Keratinocyte (primary cell): ENCODE data around the gene PRKAG2. TPM values are rescaled to one million over a fixed set of nuclear protein-coding genes. Genes with fewer than 3 reads are reported as not detected.
"Not testable (repeated sequence)": the region's sequence is repeated elsewhere in the genome, so short reads cannot be mapped to it uniquely, and the experiment has no call there.

Source experiments
- DNase-seq: peaks from one replicate; pipeline ENCODE4 v3.0.0-alpha.2; 2011; ENCODE audit warnings: low read depth, missing footprints, low spot score
- FAIRE-seq: peaks from 2 replicates; lab custom pipeline; 2011; peaks lifted over from hg19 to GRCh38; lab: Jason Lieb, UNC
- H2AFZ ChIP-seq: 2 replicates; pipeline ENCODE4 v1.6.0; 2012; ENCODE audit warnings: low read length, control low read depth, inconsistent platforms; ENCODE audit not compliant: control insufficient read depth
- H3K27ac ChIP-seq: 2 replicates; pipeline ENCODE4 v1.5.1; 2011; ENCODE audit warnings: low read length; ENCODE audit not compliant: control insufficient read depth, insufficient read depth
- H3K27me3 ChIP-seq: 3 replicates; pipeline ENCODE4 v1.6.0; 2011; ENCODE audit warnings: low read length; ENCODE audit not compliant: control insufficient read depth, insufficient read depth; ENCODE audit errors: extremely low read depth
- H3K36me3 ChIP-seq, 2 experiments: 2 replicates in 1 of 2; 3 replicates in 1 of 2; pipeline ENCODE4 v1.5.1; 2011; ENCODE audit warnings: low read length in 2 of 2, mild to moderate bottlenecking in 1 of 2; ENCODE audit not compliant: control insufficient read depth in 2 of 2, insufficient read depth in 2 of 2; ENCODE audit errors: extremely low read depth in 1 of 2
- H3K4me1 ChIP-seq: 3 replicates; pipeline ENCODE4 v1.5.1; 2011; ENCODE audit warnings: low read length; ENCODE audit not compliant: control insufficient read depth, insufficient read depth; ENCODE audit errors: extremely low read depth
- H3K4me2 ChIP-seq: 3 replicates; pipeline ENCODE4 v1.6.0; 2011; ENCODE audit warnings: low read depth, low read length; ENCODE audit not compliant: control insufficient read depth, insufficient read depth; ENCODE audit errors: extremely low read depth
- H3K4me3 ChIP-seq, 3 experiments: fragments of 200-600 bp in 1 of 3; sonication (generic) in 1 of 3; 2 replicates in 2 of 3; 3 replicates in 1 of 3; pipeline ENCODE4 v1.5.1; 2011 to 2016; ENCODE audit warnings: low read length in 3 of 3, mild to moderate bottlenecking in 3 of 3, control low read depth in 2 of 3, inconsistent platforms in 1 of 3, low read depth in 1 of 3, mixed read lengths in 1 of 3, mixed run types in 1 of 3, moderate library complexity in 1 of 3; ENCODE audit not compliant: control insufficient read depth in 2 of 3, insufficient read depth in 2 of 3; ENCODE audit errors: extremely low read depth in 1 of 3
- H3K79me2 ChIP-seq: 2 replicates; pipeline ENCODE4 v1.6.0; 2012; ENCODE audit warnings: low read length; ENCODE audit not compliant: control insufficient read depth, insufficient read depth
- H3K9ac ChIP-seq: 3 replicates; pipeline ENCODE4 v1.6.0; 2011; ENCODE audit warnings: low read length; ENCODE audit not compliant: control insufficient read depth, insufficient read depth; ENCODE audit errors: extremely low read depth
- H3K9me1 ChIP-seq: 3 replicates; pipeline ENCODE4 v1.6.0; 2011; ENCODE audit warnings: low read length; ENCODE audit not compliant: control insufficient read depth, insufficient read depth; ENCODE audit errors: extremely low read depth
- H3K9me3 ChIP-seq: 2 replicates; pipeline ENCODE4 v1.5.1; 2012; ENCODE audit warnings: low read depth, low read length; ENCODE audit not compliant: control insufficient read depth
- H4K20me1 ChIP-seq: 3 replicates; pipeline ENCODE4 v1.6.0; 2011; ENCODE audit warnings: low read length; ENCODE audit not compliant: control insufficient read depth, insufficient read depth; ENCODE audit errors: extremely low read depth
- EZH2 ChIP-seq: IDR thresholded peaks from one replicate; pipeline ENCODE4 v1.6.1; 2012; ENCODE audit warnings: inconsistent platforms, mild to moderate bottlenecking, low read length, moderate library complexity
- dilution Hi-C: fragments of 300-500 bp; cut with MboI; formaldehyde crosslinking; loops from one replicate; pipeline ENCODE4 v1.7.0; 2020; ENCODE audit warnings: low sequenced_read_pairs; ENCODE audit not compliant: extremely low pct_ligation_motif_present
- polyA plus RNA-seq, 5 experiments: library from polyadenylated mRNA; depleted of rRNA in 3 of 5; stranded (reverse) in 3 of 5; stranded (forward) in 1 of 5; unstranded in 1 of 5; fragments of >200 nt; gene quantifications; 1 replicate in 1 of 5; 2 replicates in 3 of 5; 3 replicates in 1 of 5; pipeline versions ENCODE4 v1.2.1 to v1.2.3, GENCODE V29; 2011 to 2012; ENCODE audit warnings: missing spikeins in 2 of 5, low read depth in 1 of 5, low replicate concordance in 1 of 5
- TF ChIP-seq, protein P1 (sequence below), 3 experiments: IDR thresholded peaks in 1 of 3; conservative IDR thresholded peaks in 1 of 3; optimal IDR thresholded peaks in 1 of 3; 2 replicates in 2 of 3; 3 replicates in 1 of 3; pipeline versions ENCODE3 to v1.5.1; 2011; ENCODE audit warnings: low read length in 3 of 3, mild to moderate bottlenecking in 3 of 3, moderate library complexity in 2 of 3, control low read depth in 1 of 3, inconsistent platforms in 1 of 3; ENCODE audit not compliant: insufficient read depth in 2 of 3; ENCODE audit errors: extremely low read depth in 1 of 3

Gene PRKAG2
- polyA plus RNA-seq, 1 donor (not counting 4 experiments of a cell fraction or from before 2014, with no cell fraction given): 39.5 TPM

DNA sequence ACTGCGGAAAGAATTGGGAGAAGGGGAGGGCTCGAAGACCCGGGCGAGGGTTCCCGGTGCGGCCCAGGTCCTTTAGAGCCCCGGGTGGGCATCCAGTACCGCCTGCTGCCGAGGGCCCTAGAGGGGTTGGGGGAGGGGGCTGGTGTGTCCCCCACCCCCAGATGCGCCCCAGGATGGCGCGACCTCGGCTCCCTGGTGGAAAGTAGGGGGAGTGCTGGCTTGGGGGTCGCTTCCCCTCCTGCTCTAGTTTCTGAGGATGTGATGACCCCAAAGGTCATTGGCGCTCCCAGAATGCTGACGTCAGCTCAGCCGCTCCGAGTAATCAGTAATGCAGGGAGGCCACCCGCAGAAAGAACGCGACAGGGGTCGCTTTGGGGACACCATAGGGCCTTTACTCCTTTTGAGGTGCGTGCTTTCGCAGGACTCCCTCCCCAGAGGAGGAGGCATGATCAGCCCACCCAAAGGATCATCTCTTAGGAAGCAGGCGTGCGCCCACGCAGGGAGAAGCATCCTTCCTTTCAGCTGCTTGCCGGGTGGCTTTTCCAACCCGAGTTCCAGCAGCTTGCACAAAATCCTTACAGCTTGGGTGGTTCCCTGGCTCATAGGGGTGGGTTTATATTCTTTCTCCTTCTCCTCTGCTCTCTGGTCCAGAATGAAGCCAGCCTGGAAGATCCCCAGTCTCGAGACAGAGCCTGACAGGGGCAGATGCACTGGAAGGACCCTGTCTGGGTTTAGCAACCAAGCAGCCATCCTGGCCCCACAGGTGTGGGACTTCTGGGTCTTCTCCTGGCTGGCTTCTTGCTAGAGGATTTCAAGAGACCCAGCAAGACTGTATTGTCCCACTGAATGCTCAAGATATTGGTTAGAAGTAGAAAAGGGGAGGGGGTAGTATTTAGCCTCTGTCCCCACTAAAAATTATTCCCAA is 1.3 kb upstream of the PRKAG2 start:
- H3K4me2 ChIP-seq: no peak overlapping the region
- no peaks in the 10 kb centered on the region for H3K9me3 ChIP-seq
- no peak for TF ChIP-seq EZH2
- TF ChIP-seq, protein P1, sequence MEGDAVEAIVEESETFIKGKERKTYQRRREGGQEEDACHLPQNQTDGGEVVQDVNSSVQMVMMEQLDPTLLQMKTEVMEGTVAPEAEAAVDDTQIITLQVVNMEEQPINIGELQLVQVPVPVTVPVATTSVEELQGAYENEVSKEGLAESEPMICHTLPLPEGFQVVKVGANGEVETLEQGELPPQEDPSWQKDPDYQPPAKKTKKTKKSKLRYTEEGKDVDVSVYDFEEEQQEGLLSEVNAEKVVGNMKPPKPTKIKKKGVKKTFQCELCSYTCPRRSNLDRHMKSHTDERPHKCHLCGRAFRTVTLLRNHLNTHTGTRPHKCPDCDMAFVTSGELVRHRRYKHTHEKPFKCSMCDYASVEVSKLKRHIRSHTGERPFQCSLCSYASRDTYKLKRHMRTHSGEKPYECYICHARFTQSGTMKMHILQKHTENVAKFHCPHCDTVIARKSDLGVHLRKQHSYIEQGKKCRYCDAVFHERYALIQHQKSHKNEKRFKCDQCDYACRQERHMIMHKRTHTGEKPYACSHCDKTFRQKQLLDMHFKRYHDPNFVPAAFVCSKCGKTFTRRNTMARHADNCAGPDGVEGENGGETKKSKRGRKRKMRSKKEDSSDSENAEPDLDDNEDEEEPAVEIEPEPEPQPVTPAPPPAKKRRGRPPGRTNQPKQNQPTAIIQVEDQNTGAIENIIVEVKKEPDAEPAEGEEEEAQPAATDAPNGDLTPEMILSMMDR (optimal IDR thresholded peaks at IDR 0.05 in 1 of 3, IDR thresholded peaks at IDR 0.05 in 1 of 3, conservative IDR thresholded peaks at IDR 0.05 in 1 of 3; ENCODE audit: extremely low read depth in 1 of 3, insufficient read depth in 2 of 3, low read length in 3 of 3): no peak
- no peak for FAIRE-seq
- H2AFZ ChIP-seq: no peak overlapping the region
- H3K4me3 ChIP-seq: no peak overlapping the region
- H3K27ac ChIP-seq: no peak overlapping the region
- H3K27me3 ChIP-seq: peaks cover 49% of the 10 kb centered on the region
- dilution Hi-C loops: no loop called here
- no peaks in the 10 kb centered on the region for H3K79me2 ChIP-seq
- no peaks in the 10 kb centered on the region for H4K20me1 ChIP-seq
- DNase-seq: no peak
- no peaks in the 10 kb centered on the region for H3K36me3 ChIP-seq
- no peak overlapping the region for H3K9ac ChIP-seq
- no peaks in the 10 kb centered on the region for H3K9me1 ChIP-seq
- peaks cover 14% of the 10 kb centered on the region for H3K4me1 ChIP-seq

DNA sequence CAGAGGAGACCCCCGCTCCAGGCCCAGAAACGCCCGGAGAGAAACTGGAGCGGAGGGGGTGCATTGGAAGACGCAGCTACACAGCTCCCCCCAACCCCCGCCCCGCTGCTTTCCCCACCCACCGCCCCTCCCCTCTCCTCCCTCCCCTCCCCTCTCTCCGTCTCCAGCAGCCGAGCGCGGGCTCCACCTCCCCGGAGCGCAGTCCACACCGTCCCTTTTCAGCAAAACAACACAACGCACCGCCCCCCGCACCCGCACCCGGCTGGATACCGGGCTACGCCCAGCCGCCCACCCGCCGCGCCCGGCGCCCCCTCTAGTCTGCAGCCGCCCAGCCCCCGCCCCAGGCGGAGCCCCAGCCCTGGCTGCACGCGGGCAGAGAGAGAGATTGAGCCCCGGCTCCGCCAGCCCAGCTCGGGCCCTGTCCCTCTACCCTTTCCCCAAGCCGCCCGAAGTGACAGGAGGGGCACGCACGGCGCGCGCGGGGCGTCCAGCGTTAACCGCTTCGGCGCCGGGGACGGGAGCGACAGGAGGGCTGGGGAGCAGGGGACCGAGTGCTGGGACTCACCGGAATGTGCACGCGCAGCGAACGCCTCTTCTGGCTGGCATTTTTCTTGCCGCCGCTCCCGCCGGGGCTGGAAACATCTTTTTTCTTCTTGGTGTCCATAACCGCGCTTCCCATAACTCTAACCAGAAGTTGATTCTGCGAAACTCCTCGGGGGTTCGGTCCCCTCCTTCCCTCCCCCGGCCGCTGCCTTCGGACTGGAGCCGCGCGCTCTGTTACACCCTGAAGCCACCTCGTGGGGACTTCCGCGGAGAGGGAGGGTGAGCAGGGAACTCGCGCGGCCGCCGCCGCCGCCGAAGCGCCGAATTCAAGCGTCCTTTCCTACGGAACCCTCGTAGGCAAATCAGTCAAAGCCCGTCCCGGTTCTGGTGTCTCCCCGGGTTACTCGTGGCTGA is 695 bp downstream of the PRKAG2 start:
- Histone ChIP-seq H3K9me1 (no peaks in the 10 kb centered on the region), H3K27me3 (peaks cover 45% of the 10 kb centered on the region), H3K36me3 (no peaks in the 10 kb centered on the region), H3K4me1 (peaks cover 14% of the 10 kb centered on the region), H4K20me1 (no peaks in the 10 kb centered on the region), H3K27ac (no peak overlapping the region), H3K79me2 (no peaks in the 10 kb centered on the region), H3K4me3 (peak overlapping the region; percentile 42 to 74 (median 72)), H2AFZ (peak overlapping the region; percentile 46), H3K4me2 (peak overlapping the region; percentile 97), H3K9me3 (no peaks in the 10 kb centered on the region), H3K9ac (peak overlapping the region; percentile 15)
- dilution Hi-C loops: no loop called here
- DNase-seq: no peak
- TF ChIP-seq, protein P1 (optimal IDR thresholded peaks at IDR 0.05 in 1 of 3, IDR thresholded peaks at IDR 0.05 in 1 of 3, conservative IDR thresholded peaks at IDR 0.05 in 1 of 3; ENCODE audit: extremely low read depth in 1 of 3, insufficient read depth in 2 of 3, low read length in 3 of 3): no peak
- peak; percentile 88 for TF ChIP-seq EZH2
- FAIRE-seq: no peak

DNA sequence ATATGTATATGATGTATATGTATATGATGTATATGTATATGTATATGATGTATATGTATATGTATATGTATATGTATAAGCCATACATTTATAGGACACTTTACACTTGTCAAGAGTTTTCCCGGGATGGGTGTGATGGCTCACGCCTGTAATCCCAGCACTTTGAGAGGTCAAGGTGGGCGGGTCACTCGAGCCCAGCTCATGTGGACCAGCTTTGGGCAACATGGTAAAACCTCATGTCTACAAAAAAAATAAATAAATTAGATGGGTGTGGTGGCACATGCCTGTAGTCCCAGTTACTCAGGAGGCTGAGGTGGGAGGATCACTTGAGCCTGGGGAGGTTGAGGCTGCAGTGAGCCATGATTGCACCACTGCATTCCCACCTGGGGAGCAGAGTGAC is 2.4 kb downstream of the PRKAG2 start:
- H3K4me3 ChIP-seq, H3K4me2 ChIP-seq, H3K79me2 ChIP-seq, H2AFZ ChIP-seq, H3K27ac ChIP-seq, H3K9me3 ChIP-seq, FAIRE-seq, dilution Hi-C loops, H3K36me3 ChIP-seq, H3K9me1 ChIP-seq, DNase-seq, H4K20me1 ChIP-seq, H3K9ac ChIP-seq: not testable (repeated sequence)
- Histone ChIP-seq H3K4me1 (peaks cover 14% of the 10 kb centered on the region), H3K27me3 (peaks cover 43% of the 10 kb centered on the region)
